GM18526 (cell line): ENCODE data around the gene GFRA1.

Experiments used
- POLR2A ChIP-seq: IDR thresholded peaks from 3 replicates; pipeline ENCODE4 v1.6.1; 2011; ENCODE audit not compliant: insufficient read length; ENCODE audit errors: extremely low read depth

GFRA1 gene

DNA sequence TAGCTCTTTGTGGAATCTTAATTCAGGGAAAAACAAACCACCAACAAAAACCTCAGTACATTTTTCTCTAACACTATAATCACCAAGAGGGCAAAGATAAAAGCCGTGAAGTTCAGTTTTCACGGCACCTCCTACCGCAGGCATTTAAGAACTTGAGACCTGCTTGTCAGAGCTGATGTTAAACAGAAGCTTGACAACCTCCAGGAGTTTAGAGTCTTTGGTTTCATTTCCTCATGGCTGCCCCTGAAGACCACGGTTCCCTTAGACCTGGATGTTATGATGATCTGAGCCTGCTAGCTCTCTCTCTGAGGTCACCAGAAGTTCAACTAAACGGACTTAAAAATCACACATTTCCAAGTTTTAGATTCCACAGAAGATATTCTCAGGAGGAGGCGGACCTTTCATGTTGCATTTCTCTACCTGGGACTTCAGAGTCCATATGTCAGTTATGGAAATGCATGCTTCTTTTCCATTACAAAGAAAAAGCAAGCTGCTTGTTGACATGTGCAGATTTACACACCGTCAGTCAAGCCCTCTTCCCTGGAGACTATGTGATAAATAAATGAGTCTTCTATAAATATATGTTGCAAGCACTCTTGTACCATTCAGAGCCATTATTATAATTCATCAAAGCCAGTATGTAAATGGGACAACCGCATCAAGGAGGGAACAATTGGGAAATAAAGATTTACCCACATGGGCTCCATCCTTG is 258.0 kb downstream of the GFRA1 start:
- no peak for TF ChIP-seq POLR2A

GRCh38 chr10:116014326-116014725 is 258.7 kb downstream of the GFRA1 start:
- TF ChIP-seq POLR2A = no peak

GRCh38 chr10:116011929-116012328 is 261.1 kb downstream of the GFRA1 start:
- no peak for TF ChIP-seq POLR2A

GRCh38 chr10:116007256-116007891 is 265.6 kb downstream of the GFRA1 start:
- TF ChIP-seq POLR2A = no peak
